RWPE2 (cell line): ENCODE results near the gene TBC1D19.
"Not testable (repeated sequence)": the region's sequence is repeated elsewhere in the genome, so short reads cannot be mapped to it uniquely, and the experiment has no call there.

Experiments used
- ATAC-seq: fragments of 200-7000 bp; cut with Tn5 transposase; 3 replicates; pipeline ENCODE4 v1.9.1; 2021; ENCODE audit warnings: low read depth
- DNase-seq: peaks from one replicate; pipeline ENCODE4 v3.0.0-alpha.2; 2020; ENCODE audit warnings: low spot score
- H3K27ac ChIP-seq: fragments of 450-650 bp; 2 replicates; pipeline ENCODE4 v1.5.1; 2017; ENCODE audit warnings: mild to moderate bottlenecking; ENCODE audit not compliant: poor library complexity, severe bottlenecking
- H3K27me3 ChIP-seq: fragments of 250-450 bp; sonication (Bioruptor Pico); 2 replicates; pipeline ENCODE4 v1.5.1; 2021; ENCODE audit warnings: mild to moderate bottlenecking, moderate library complexity; ENCODE audit not compliant: insufficient read depth, poor library complexity, severe bottlenecking
- H3K36me3 ChIP-seq: fragments of 250-450 bp; sonication (Bioruptor Pico); 2 replicates; pipeline ENCODE4 v1.5.1; 2020; ENCODE audit warnings: low read depth, mild to moderate bottlenecking, moderate library complexity
- H3K4me1 ChIP-seq: fragments of 250-450 bp; sonication (Bioruptor Pico); 2 replicates; pipeline ENCODE4 v1.5.1; 2021; ENCODE audit warnings: mild to moderate bottlenecking, moderate library complexity; ENCODE audit not compliant: insufficient read depth, poor library complexity, severe bottlenecking
- H3K4me3 ChIP-seq: fragments of 250-450 bp; sonication (Bioruptor Pico); 2 replicates; pipeline ENCODE4 v1.5.1; 2021; ENCODE audit warnings: mild to moderate bottlenecking, moderate library complexity; ENCODE audit not compliant: severe bottlenecking
- H3K9me3 ChIP-seq: fragments of 250-450 bp; sonication (Bioruptor Pico); 2 replicates; pipeline ENCODE4 v1.5.1; 2021; ENCODE audit warnings: mild to moderate bottlenecking, moderate library complexity; ENCODE audit not compliant: severe bottlenecking
- TF ChIP-seq, protein P1 (sequence below): fragments of 450-650 bp; IDR thresholded peaks from one replicate; pipeline ENCODE4 v1.5.1; 2017; ENCODE audit warnings: mild to moderate bottlenecking, moderate library complexity; ENCODE audit not compliant: poor library complexity, severe bottlenecking

The TBC1D19 gene

DNA sequence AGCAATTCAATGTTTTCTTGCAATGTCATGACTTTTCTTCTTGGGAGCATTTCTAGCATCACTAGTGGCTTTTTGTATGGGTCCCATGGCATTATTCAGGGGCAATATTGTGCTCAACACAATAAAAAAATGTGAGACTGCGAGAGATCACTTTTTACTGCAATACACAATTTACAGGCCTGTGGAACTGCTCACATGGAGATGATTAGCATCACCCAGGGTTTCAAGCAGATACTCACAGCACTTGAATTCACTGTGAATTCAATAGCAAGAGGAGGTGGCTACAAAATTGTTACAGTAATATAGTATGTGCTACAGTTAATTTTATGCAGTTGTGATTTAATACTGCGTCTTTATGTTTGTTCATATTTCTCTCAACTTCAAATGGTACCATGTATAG is 50.4 kb downstream of the TBC1D19 start:
- ATAC-seq: no peak
- TF ChIP-seq, protein P1, sequence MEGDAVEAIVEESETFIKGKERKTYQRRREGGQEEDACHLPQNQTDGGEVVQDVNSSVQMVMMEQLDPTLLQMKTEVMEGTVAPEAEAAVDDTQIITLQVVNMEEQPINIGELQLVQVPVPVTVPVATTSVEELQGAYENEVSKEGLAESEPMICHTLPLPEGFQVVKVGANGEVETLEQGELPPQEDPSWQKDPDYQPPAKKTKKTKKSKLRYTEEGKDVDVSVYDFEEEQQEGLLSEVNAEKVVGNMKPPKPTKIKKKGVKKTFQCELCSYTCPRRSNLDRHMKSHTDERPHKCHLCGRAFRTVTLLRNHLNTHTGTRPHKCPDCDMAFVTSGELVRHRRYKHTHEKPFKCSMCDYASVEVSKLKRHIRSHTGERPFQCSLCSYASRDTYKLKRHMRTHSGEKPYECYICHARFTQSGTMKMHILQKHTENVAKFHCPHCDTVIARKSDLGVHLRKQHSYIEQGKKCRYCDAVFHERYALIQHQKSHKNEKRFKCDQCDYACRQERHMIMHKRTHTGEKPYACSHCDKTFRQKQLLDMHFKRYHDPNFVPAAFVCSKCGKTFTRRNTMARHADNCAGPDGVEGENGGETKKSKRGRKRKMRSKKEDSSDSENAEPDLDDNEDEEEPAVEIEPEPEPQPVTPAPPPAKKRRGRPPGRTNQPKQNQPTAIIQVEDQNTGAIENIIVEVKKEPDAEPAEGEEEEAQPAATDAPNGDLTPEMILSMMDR: no peak
- no peaks in the 10 kb centered on the region for H3K4me1 ChIP-seq
- H3K9me3 ChIP-seq: no peaks in the 10 kb centered on the region
- no peaks in the 10 kb centered on the region for H3K27me3 ChIP-seq
- no peak for DNase-seq
- peaks cover 18% of the 10 kb centered on the region for H3K36me3 ChIP-seq
- no peak overlapping the region for H3K27ac ChIP-seq
- H3K4me3 ChIP-seq: no peak overlapping the region

DNA sequence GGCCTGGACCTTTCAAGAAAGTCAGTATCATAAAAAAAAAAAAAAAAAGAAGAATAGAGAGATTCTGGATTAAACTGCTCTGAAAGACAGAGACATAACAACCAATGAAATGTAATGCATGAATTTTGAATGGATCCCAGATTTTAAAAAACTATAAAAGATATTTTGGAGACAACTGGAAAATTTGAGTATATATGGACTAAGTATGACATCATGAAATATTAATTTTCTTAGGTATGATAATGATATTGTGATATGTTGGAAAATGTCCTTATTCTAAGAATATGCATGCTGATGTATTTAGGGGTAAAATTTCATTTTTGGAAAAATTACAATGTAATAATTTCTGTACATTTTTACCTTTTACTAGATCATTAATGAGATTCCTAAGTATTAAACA is 52.6 kb downstream of the TBC1D19 start:
- peaks cover 24% of the 10 kb centered on the region for H3K36me3 ChIP-seq
- no peaks in the 10 kb centered on the region for H3K9me3 ChIP-seq
- H3K4me3 ChIP-seq: no peak overlapping the region
- no peak overlapping the region for H3K27ac ChIP-seq
- ATAC-seq (no peak), DNase-seq (no peak)
- H3K27me3 ChIP-seq: no peaks in the 10 kb centered on the region
- TF ChIP-seq, protein P1: no peak
- H3K4me1 ChIP-seq: no peaks in the 10 kb centered on the region

DNA sequence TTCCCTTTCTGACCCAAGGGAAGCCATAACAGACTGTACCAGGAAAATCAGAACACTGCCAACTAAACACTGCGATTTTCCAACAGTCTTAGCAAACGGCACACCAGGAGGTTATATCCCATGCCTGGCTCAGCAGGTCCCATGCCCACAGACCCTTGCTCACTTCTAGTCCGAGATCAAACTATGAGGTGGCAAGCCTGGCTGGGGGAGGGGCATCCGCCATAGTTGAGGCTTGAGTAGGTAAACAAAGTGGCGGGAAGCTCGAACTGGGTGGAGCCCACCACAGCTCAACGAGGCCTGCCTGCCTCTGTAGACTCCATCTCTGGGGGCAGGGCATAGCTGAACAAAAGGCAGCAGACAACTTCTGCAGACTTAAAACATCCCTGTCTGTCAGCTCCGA is 56.8 kb downstream of the TBC1D19 start:
- H3K36me3 ChIP-seq: peaks cover 24% of the 10 kb centered on the region
- not testable (repeated sequence) for H3K27me3 ChIP-seq, H3K9me3 ChIP-seq, H3K4me3 ChIP-seq, H3K27ac ChIP-seq, H3K4me1 ChIP-seq, DNase-seq, ATAC-seq

- H3K4me3 ChIP-seq: no peak overlapping the region
- H3K9me3 ChIP-seq: no peaks in the 10 kb centered on the region
- TF ChIP-seq, protein P1: no peak
- no peaks in the 10 kb centered on the region for H3K4me1 ChIP-seq
- H3K27me3 ChIP-seq: no peaks in the 10 kb centered on the region
- H3K27ac ChIP-seq: no peak overlapping the region
- DNase-seq (no peak), ATAC-seq (no peak)
- H3K36me3 ChIP-seq: no peaks in the 10 kb centered on the region
Measured at GRCh38 chr4:26647523-26648224, 63.8 kb downstream of the TBC1D19 start.

- Histone ChIP-seq H3K36me3 (no peaks in the 10 kb centered on the region), H3K4me3 (no peak overlapping the region), H3K9me3 (no peaks in the 10 kb centered on the region), H3K4me1 (no peaks in the 10 kb centered on the region), H3K27me3 (no peaks in the 10 kb centered on the region), H3K27ac (no peak overlapping the region)
- DNase-seq (no peak), ATAC-seq (no peak; the same call in 2 of the 3 replicates)
- TF ChIP-seq, protein P1: no peak
Measured at GRCh38 chr4:26648260-26648659, 64.4 kb downstream of the TBC1D19 start.
